ENCODE results near the gene DCLK1. TPM values are rescaled to one million over a fixed set of nuclear protein-coding genes. Genes with fewer than 3 reads are reported as not detected.

Gene DCLK1
- total and polyA plus RNA-seq, 4 donors: 0.04 to 0.56 (median 0.20) TPM

DNA sequence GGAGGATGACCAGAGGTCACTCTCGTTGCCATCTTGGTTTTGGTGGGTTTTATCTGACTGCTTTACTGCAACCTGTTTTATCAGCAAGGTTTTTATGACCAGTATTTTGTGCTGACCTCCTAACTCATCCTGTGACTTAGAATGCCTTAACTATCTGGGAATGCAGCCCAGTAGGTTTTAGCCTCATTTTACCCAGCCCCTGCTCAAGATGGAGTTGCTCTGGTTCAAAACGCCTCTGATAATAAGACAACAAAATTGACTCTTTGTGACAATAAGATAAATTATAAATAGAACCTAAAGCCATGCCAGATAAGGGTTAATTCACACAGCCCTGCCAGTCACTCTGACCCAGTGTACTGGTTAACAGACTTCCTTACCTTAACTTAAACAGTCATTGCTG is 387.0 kb downstream of the DCLK1 start (continued):
- TF ChIP-seq HNF4G (IDR thresholded peaks at IDR 0.05): no peak

DNA sequence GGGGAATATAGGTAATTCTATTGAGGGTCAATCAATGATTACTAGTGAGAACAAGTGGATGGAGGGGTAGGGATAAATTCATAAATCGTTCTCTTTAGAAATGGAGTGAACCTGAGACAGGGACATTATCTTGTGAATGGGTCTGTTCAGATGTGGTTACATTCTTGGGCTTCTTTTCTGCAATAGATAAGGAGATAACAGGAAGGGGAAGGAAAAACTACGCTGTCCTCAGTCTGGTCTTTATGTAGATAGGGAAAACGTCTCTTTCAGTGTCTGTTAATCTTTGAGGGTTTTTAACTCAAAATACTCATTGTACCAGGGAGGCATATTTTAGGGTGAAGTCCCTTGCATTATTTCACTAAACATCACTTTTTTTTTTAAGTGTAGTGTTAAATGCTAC is 388.0 kb downstream of the DCLK1 start:
- no peak overlapping the region for H3K4me3 ChIP-seq (ENCODE audit: low read depth in 1 of 3, low read length in 3 of 3)
- H3K9ac ChIP-seq (ENCODE audit: low read depth in 1 of 2, low read length in 2 of 2): no peak overlapping the region
- H3K36me3 ChIP-seq (ENCODE audit: control insufficient read depth in 4 of 4, insufficient read depth in 3 of 4, low read depth in 1 of 4, low read length in 3 of 4): no peaks in the 10 kb centered on the region
- no peaks in the 10 kb centered on the region for H3K27me3 ChIP-seq (ENCODE audit: control insufficient read depth in 4 of 4, insufficient read depth in 4 of 4, low read length in 3 of 4)
- 64% methylated on average over 3 of the region's 3 CpGs for WGBS
- DNase-seq (ENCODE audit: low spot score): no peak
- TF ChIP-seq EGR1 (IDR thresholded peaks at IDR 0.05; ENCODE audit: low read depth in 2 of 2): no peak
- no peak for TF ChIP-seq HNF4A (conservative IDR thresholded peaks at IDR 0.05)
- TF ChIP-seq FOXA2 (IDR thresholded peaks at IDR 0.05): no peak
- no peak for TF ChIP-seq GABPA (IDR thresholded peaks at IDR 0.05 in 1 of 2, conservative IDR thresholded peaks at IDR 0.05 in 1 of 2)
- TF ChIP-seq, protein P1, sequence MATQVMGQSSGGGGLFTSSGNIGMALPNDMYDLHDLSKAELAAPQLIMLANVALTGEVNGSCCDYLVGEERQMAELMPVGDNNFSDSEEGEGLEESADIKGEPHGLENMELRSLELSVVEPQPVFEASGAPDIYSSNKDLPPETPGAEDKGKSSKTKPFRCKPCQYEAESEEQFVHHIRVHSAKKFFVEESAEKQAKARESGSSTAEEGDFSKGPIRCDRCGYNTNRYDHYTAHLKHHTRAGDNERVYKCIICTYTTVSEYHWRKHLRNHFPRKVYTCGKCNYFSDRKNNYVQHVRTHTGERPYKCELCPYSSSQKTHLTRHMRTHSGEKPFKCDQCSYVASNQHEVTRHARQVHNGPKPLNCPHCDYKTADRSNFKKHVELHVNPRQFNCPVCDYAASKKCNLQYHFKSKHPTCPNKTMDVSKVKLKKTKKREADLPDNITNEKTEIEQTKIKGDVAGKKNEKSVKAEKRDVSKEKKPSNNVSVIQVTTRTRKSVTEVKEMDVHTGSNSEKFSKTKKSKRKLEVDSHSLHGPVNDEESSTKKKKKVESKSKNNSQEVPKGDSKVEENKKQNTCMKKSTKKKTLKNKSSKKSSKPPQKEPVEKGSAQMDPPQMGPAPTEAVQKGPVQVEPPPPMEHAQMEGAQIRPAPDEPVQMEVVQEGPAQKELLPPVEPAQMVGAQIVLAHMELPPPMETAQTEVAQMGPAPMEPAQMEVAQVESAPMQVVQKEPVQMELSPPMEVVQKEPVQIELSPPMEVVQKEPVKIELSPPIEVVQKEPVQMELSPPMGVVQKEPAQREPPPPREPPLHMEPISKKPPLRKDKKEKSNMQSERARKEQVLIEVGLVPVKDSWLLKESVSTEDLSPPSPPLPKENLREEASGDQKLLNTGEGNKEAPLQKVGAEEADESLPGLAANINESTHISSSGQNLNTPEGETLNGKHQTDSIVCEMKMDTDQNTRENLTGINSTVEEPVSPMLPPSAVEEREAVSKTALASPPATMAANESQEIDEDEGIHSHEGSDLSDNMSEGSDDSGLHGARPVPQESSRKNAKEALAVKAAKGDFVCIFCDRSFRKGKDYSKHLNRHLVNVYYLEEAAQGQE (IDR thresholded peaks at IDR 0.05): no peak
- TF ChIP-seq, protein P2, sequence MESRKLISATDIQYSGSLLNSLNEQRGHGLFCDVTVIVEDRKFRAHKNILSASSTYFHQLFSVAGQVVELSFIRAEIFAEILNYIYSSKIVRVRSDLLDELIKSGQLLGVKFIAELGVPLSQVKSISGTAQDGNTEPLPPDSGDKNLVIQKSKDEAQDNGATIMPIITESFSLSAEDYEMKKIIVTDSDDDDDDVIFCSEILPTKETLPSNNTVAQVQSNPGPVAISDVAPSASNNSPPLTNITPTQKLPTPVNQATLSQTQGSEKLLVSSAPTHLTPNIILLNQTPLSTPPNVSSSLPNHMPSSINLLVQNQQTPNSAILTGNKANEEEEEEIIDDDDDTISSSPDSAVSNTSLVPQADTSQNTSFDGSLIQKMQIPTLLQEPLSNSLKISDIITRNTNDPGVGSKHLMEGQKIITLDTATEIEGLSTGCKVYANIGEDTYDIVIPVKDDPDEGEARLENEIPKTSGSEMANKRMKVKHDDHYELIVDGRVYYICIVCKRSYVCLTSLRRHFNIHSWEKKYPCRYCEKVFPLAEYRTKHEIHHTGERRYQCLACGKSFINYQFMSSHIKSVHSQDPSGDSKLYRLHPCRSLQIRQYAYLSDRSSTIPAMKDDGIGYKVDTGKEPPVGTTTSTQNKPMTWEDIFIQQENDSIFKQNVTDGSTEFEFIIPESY (IDR thresholded peaks at IDR 0.05): no peak
- no peak overlapping the region for H3K27ac ChIP-seq (ENCODE audit: low read depth in 1 of 2, low read length in 2 of 2)
- H3K4me1 ChIP-seq (ENCODE audit: control insufficient read depth in 4 of 4, insufficient read depth in 4 of 4, low read length in 3 of 4): no peaks in the 10 kb centered on the region
- no peaks in the 10 kb centered on the region for H3K9me3 ChIP-seq (ENCODE audit: control insufficient read depth in 4 of 4, low read length in 3 of 4)

DNA sequence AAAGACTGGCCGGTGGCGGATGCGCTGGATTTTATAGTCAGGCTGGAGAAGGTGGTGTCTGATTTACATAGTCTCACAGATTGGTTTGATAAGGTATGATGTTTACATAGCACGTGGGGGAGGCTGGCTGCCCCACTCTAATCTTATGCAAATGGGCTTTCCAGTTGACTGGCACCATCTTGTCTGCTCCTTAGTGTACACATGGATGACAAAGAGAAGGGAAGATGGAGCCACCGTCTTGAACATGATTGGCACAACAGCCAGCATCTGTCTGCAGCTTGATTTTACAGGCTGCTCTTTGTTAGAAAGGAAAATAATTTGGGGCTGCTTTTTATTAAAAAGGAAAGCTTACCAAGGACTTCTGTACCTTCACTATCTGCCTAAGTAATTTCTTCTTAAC is 389.5 kb downstream of the DCLK1 start:
- H3K27me3 ChIP-seq (ENCODE audit: control insufficient read depth in 4 of 4, insufficient read depth in 4 of 4, low read length in 3 of 4): no peaks in the 10 kb centered on the region
- WGBS: 76% methylated on average over 5 of the region's 5 CpGs
- DNase-seq (ENCODE audit: low spot score): no peak
- TF ChIP-seq, protein P2 (IDR thresholded peaks at IDR 0.05): no peak
- TF ChIP-seq RXRA (IDR thresholded peaks at IDR 0.05): no peak
- no peak for TF ChIP-seq NR2F2 (IDR thresholded peaks at IDR 0.05)
- no peak for TF ChIP-seq GABPA (IDR thresholded peaks at IDR 0.05 in 1 of 2, conservative IDR thresholded peaks at IDR 0.05 in 1 of 2)
- TF ChIP-seq, protein P1 (IDR thresholded peaks at IDR 0.05): no peak
- no peak for TF ChIP-seq HNF4G (IDR thresholded peaks at IDR 0.05)
- TF ChIP-seq EGR1 (IDR thresholded peaks at IDR 0.05; ENCODE audit: low read depth in 2 of 2): no peak
- TF ChIP-seq SP1 (IDR thresholded peaks at IDR 0.05): no peak
- no peak for TF ChIP-seq YY1 (IDR thresholded peaks at IDR 0.05)
- TF ChIP-seq JUND (IDR thresholded peaks at IDR 0.05): no peak
- TF ChIP-seq, protein P3, sequence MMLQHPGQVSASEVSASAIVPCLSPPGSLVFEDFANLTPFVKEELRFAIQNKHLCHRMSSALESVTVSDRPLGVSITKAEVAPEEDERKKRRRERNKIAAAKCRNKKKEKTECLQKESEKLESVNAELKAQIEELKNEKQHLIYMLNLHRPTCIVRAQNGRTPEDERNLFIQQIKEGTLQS (IDR thresholded peaks at IDR 0.05): no peak
- no peak for TF ChIP-seq RAD21 (IDR thresholded peaks at IDR 0.05)
- no peak for TF ChIP-seq HNF4A (conservative IDR thresholded peaks at IDR 0.05)
- no peak for TF ChIP-seq FOXA1 (IDR thresholded peaks at IDR 0.05)
- TF ChIP-seq FOXA2 (IDR thresholded peaks at IDR 0.05): no peak
- no peak for TF ChIP-seq TAF1 (conservative IDR thresholded peaks at IDR 0.05)
- TF ChIP-seq, protein P4, sequence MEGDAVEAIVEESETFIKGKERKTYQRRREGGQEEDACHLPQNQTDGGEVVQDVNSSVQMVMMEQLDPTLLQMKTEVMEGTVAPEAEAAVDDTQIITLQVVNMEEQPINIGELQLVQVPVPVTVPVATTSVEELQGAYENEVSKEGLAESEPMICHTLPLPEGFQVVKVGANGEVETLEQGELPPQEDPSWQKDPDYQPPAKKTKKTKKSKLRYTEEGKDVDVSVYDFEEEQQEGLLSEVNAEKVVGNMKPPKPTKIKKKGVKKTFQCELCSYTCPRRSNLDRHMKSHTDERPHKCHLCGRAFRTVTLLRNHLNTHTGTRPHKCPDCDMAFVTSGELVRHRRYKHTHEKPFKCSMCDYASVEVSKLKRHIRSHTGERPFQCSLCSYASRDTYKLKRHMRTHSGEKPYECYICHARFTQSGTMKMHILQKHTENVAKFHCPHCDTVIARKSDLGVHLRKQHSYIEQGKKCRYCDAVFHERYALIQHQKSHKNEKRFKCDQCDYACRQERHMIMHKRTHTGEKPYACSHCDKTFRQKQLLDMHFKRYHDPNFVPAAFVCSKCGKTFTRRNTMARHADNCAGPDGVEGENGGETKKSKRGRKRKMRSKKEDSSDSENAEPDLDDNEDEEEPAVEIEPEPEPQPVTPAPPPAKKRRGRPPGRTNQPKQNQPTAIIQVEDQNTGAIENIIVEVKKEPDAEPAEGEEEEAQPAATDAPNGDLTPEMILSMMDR (IDR thresholded peaks at IDR 0.05; ENCODE audit: low read depth, low read length, missing input control): no peak

More for the DNA sequence above, 389.5 kb downstream of the DCLK1 start:
- H3K27ac ChIP-seq (ENCODE audit: low read depth in 1 of 2, low read length in 2 of 2): no peak overlapping the region
- no peak overlapping the region for H3K9ac ChIP-seq (ENCODE audit: low read depth in 1 of 2, low read length in 2 of 2)
- H3K9me3 ChIP-seq (ENCODE audit: control insufficient read depth in 4 of 4, low read length in 3 of 4): no peaks in the 10 kb centered on the region
- H3K4me3 ChIP-seq (ENCODE audit: low read depth in 1 of 3, low read length in 3 of 3): no peak overlapping the region
- no peaks in the 10 kb centered on the region for H3K36me3 ChIP-seq (ENCODE audit: control insufficient read depth in 4 of 4, insufficient read depth in 3 of 4, low read depth in 1 of 4, low read length in 3 of 4)
- H3K4me1 ChIP-seq (ENCODE audit: control insufficient read depth in 4 of 4, insufficient read depth in 4 of 4, low read length in 3 of 4): no peaks in the 10 kb centered on the region
